Stimulated activated CD8-positive, alpha-beta memory T cell treated with anti-CD3 and anti-CD28 coated beads, Interleukin-7, amount 100 ng/mL, for 24 hours (primary cell): Measurements from ENCODE around the gene ARIH1.
"Not testable (repeated sequence)": the region's sequence is repeated elsewhere in the genome, so short reads cannot be mapped to it uniquely, and the experiment has no call there.

Source experiments
- DNase-seq: peaks from one replicate; pipeline ENCODE4 v3.0.0-alpha.2; 2020; ENCODE audit warnings: low read depth

Gene ARIH1

DNA sequence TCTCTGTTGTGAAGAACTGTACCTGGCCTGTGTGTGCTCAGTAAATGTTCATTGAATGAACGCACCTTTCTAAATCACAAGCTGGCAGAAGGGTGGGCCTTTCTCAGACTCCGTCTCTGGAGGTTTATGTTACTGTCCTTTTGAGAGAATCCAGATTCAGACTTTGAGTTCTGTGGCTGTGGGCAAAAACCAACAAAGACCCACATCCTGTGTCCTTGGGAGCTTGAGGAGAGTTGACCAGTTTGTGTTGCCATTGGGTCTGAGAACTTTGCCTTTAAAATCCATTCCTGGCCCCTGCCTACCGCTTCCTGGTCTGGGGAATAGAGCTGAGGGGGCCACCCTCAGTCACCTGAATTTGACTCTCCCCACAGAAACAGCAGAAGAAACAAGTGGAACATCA is 134.0 kb downstream of the ARIH1 start:
- DNase-seq, result not testable (repeated sequence)

DNA sequence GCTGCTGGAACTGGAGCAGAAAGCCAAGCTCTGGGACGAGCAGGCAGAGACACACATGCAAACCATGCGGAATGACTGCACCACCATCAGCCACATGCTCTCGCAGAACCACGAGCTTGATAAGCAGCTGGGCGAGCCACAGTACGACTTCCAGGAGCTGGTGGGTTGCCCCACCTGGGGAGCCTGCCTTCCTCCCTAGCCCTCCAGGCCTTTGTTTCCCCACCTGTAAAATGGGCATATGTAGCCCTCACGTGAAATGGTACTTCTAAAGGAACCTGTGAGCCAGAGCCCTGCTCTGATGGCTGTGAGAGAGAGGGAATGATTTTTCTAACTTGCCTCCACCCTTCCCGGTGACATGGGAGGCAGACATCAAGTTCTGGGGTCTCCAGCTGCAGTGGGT is 135.7 kb downstream of the ARIH1 start:
- DNase-seq, result no peak

DNA sequence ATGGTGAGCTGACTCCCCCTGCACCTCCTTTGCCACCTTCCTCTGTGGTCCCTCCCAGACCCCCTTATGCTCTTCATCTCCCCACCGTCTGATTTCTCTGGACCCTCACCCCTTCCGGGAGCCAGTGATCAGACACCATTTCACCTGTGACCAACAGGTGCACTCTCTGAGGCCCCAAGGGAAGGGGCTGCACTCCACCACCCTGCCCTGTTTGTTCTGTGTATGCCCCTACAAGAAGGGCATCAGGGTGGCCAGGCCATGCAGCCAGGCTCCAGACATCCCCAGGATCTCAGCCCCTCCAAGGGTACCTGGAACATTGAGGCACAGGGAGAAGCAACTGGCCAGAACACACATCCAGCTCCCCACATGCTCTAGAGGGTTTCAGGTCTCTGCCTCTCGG is 138.2 kb downstream of the ARIH1 start:
- not testable (repeated sequence) for DNase-seq

DNA sequence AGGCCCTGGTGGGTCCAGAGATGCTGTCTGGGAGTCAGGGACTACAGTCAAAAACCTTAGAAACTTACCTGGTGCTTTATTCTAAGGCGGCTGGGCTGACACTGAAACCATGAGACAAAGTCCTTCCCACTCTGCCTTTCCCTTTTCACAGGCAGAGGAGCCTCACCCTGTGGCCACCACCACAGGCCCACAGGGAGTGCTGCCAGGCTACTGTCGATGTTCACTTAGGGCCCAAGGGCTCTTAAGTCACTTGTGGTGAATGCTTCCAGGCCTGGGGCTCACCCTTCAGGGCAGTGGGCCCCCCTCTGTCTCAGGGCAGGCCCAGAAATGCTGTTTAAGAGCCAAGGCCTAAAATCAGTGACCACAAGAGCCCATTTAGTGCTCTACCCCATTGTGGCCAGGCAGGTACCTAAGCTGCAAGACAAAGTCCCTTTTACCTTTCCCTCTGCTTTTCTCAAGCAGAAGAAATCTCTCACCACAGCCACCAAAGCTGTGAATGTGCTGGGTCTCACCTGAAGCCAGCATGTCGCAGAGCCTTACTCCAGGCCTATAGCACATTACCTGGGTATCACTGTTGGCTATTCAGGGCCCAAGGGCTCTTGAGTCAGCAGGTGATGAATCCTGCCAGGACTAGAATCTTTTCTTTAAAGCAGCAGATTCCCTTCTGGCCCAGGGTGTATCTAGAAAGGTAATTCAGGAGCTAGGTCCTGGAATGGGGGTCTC is 140.8 kb downstream of the ARIH1 start:
- DNase-seq, result no peak

DNA sequence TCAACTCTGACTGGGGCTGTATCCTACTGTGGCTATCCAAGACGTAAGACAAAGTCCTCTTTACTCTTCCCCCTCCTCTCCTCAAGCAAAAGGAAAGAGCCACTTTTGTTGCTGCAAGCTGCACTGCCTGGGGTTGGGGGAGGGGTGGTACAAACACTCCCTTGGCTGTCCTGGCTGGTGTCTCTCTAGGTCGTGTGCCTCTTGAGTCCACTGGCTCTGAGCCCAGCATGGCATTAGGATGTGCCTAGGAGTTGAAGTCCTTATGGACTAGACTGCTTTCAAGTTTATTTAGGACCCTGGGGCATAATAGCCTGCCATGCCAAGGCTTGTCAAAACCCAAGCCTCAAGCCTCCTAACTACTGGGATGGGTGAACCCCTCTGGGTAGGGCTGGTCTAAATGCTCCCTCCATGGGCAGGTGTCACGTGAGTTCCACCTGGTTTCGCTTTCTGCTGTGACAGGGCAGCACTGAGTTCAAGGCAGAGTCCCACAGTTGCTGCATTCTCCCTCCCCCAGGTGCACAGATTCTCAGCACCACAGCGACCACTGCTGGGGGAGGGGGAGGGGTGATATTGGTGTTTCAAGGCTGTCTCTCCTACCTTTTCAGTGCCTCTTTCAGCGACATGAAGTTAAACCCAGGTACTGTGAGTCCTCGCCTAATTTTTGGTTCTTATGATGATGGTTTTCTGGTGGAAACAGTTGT is 141.6 kb downstream of the ARIH1 start:
- not testable (repeated sequence) for DNase-seq

DNA sequence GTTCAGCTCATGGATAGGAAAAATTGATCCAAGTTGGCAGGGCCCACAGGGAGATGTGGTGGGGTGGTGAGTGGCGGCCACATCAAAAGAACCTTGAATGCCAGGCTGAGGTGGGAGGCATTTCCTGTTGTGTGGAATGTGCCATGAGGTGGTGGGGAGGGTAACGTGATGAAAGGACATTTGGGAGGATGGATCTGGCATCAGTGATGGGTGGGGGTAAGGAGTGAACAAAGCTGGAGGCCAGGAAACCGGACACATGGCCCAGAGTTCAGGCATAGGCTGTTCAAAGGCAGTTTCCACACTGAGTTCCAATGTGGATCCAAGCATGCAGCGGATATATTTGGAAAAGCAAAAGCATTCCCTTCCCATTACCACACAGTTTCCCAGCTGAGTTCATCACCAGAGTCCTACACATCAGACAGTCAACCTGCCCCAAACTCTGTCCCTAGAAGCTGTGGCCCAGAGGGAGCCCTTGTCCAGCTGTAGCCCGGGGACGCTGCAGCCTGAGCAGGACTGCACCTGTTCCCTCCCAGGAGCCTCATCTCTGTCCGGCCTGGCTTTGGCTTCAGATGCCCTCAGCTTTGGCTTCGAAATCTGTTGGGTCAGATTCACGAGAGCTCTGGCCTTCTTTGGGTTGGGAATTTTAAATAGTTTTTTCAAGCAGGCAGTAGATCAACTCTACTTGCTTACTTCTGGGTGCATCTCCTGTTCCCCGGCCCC is 142.5 kb downstream of the ARIH1 start:
- DNase-seq, result no peak

DNA sequence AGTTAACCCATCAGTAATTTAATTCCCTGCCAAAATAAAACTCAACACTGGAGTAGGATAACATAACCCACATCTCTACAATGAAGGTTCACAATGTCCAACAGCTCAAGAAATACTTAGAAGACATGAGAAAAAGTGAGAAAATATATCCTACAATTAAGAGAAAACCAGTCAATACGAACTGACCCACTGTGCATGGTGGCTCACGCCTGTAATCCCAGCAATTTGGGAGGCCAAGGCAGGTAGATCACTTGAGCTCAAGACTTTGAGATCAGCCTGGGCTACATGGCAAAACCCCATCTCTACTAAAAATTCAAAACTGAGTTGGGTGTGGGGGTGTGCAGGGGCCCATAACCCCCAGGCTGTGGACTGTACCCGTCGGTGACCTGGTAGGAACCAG is 149.7 kb downstream of the ARIH1 start:
- DNase-seq, result not testable (repeated sequence)

DNA sequence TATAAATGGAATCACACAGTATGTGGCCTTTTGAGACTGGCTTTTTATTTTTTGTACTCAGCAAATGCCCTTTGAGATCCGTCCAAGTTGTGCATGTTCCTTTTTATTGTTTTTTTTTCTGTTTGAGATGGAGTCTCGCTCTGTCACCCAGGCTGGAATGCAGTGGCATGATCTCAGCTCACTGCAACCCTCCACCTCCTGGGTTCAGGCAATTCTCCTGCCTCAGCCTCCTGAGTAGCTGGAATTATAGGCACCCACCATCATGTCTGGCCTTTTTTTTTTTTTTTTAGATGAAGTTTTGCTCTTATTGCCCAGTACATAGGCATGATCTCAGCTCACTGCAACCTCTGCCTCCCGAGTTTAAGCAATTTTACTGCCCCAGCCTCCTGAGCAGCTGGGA is 152.0 kb downstream of the ARIH1 start:
- not testable (repeated sequence) for DNase-seq

DNA sequence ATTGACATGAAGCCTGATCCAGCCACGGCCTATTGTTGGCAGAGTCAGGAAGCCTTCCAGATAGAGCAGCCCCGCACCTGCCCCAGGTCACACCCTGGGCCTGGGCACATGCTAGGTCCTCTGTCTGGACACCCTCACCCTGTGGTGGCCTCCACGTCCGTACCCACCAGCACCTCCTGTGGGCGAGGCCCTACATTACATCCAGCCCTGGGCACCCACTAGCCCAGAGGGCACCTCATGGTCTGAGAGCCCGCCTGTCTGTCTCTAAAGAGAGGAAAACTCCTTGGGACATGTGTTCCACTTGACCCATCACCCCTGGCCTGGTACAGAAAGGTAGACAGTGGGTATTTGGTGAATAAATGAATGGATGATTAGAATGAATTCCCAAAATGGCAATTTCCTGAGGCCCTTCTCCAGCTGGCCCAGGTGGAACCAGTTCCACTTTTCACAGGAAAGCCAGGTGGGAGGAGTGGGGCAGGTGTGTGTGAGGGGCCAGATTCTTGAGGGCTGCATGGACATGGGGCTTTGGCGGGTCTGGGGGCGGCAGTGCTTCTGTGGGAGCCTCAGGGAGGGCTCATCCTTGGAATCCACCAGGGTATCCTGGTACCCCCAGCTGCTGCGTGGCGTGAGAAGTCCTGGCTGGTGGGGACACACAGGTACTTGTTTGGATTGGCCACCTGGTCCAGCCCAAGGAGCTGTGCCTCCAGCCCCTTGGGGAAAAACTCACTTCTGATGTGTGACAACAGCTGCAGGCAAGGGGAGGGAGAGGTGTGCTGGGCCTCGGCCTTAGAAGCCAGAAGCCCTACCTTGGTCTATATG is 154.3 kb downstream of the ARIH1 start:
- not testable (repeated sequence) for DNase-seq

DNA sequence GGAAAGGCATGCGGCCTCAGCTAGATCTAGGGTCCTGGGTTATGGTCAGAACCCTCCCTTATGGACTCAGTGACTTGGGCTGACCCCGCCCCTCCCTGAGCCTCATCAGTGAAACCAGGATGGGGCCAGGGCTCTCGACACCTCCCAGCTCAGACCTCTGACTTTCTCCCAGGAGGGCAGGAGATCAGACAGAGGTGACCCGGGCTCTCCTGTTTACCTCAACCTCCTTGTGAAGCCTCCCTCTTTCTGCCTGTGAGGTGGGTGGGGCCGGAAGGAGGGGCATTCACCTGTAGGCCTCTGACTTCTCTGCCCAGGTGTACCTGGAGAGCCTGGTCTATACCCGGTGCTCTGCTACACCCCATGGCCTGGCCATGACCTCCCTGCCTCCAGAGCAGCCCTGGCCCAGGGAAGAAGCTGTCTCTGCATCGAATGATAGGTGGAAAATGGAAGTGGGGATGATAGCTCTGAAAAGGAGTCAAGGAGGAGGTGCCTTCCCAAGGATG is 155.0 kb downstream of the ARIH1 start:
- not testable (repeated sequence) for DNase-seq

DNA sequence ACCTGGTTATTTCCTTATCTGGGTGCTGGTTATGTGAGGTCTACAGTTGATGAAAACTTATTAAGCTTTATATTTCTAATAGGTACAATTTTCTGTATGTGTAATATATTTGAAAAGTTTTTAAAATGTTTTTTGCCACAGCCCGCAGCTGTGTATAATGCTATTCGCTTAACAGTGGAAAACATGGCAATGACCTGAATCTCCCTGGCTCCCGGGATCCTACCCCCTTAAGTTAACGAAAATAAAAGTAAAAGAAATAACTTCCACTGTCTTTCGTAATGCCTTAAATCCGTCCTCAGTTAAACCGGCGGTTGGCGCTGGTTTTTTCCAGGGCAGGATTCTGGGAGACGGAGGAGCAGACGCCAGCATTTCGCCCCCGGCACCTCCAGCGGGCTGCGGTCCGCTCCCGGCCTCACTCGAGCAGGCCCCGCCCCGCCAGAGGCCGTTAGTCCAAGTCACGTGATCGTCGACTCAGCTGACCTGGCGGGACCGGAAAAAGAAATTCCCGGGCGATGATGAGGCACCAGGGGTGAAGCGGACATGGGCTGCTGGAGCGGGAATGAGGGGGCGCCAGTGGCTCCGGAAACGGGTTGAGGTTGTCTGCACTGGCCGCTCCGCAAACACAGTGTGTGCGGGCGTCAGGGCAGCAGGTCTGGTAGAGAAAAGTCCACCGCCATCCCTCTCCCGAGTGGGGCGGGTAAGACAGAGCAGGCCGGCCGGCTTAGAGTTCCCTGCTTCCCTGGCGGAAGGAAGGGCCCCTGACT is 162.6 kb downstream of the ARIH1 start:
- peak; percentile 29 for DNase-seq

DNA sequence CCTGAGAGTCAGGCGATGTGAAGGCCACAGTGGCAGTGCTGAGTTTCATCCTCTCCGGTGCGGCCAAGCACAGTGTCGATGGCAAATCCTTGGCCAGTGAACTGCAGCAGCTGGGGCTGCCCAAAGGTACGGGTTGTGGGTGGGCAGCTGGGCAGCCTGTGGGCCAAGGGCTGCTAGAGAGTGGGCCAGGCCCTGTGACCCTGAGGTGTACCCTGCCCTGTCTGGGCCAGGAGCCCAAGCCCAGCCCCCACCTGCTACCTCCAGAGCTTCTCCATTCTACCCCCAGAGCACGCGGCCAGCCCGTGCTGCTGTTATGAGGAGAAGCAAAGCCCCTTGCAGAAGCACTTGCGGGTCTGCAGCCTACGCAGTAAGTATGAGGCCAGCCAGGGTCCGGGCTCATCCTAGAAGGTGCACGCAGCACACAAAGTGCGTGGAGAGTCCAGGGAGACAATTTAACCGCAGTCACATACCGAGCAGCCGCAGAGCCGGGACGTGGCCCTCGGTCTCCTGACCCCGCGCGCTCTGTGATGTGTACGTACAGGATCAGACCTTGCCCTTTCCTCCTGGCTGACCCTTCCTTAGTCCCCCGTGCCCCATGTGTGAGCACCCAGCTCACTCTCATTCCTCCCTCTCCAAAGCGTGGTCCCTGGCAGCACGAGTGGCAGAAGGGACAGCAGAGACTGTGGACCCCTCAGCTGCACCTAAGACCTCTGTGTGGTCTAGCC is 165.8 kb downstream of the ARIH1 start:
- DNase-seq, result not testable (repeated sequence)

DNA sequence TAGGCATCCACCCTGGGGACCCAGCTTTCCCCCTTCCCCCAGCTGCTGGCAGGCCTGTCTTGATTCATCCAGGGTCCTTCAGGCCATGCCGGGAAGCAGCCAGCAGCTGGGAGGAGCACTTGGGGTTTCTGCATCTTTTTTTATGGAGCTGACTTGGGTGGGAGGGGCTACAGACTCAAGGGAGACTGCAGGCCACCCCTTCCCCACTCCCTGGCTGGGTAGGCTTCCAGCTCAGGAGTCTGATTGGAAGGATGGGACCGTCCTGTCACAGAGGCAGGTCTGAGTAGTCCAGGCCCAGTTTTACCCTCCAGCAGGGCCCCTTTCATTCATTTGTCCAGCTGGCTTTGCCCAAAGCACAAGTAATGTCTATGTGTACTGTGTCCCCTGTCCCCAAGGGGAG is 168.1 kb downstream of the ARIH1 start:
- not testable (repeated sequence) for DNase-seq

DNA sequence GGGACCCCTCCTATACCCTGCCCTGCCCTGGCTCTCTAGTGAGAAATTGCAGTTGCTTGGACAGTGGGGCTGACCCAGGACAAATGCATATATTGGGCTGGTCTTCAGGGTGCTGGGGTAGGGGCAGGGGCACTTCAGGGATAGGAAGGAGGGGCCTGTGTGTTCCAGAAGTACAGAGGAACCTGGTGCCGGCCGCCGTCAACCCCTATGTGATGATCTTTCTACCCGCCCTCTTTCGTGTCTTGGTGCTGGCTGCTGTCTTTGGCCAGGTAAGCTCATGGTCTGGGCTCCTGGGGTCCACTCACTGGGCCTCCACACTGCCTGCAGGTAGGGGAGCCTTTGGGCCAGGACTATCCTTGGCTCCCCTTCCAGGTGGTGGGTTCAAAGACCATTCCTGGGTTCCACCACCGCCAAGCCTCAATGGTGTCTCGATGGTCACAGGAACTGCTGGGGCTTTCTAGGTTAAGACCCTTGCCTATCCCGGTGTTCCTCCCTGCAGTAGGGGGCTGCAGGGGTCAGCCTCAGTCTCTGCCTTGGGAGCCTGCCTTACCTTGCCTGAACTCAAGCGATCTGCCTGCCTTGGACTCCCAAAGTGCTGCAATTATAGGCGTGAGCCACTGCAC is 174.6 kb downstream of the ARIH1 start:
- DNase-seq, result not testable (repeated sequence)
